Stromal cell of bone marrow (primary cell): ENCODE data around the gene NOX5.
"Not testable (repeated sequence)": the region's sequence is repeated elsewhere in the genome, so short reads cannot be mapped to it uniquely, and the experiment has no call there.

Experiments used
- DNase-seq: peaks from one replicate; pipeline ENCODE4 v3.0.0-alpha.2; 2012; ENCODE audit warnings: low read depth

The NOX5 gene

DNA sequence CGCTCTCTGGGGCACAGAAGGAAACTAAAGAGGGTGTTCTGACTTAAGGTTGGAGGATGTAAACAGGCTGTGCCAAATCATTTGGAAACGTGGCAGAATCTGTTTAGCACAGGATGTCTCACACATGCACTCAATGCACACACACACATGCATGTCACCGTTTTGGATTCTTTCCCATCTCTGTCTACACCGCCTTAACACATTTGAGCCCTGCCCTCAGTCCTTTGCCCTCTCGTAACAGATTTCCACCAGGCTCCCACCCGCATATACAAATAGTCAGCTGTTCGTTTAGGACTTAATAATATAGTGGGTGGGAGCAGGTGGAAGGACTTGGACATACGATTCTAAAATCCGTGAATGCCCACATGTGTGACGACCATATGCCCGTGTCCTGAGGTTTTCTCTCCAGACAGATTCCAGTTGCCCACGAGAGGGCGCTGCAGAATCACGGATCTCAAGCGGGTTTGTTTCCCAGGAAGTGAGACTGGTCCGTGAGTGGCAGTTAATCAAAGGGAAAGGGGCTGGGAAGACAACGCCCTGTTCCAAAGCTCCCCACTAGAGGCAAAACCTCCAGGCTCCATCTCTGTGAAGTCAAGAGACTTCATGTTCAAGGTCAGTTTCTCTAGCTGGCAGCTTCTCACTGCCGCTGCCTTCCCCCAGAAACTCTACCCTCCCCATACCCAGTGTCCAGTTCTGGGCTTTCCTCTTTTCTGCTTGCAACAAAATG, 44.5 kb downstream of the NOX5 start:
- peak; percentile 70 for DNase-seq

GRCh38 chr15:69059557-69059943, 45.1 kb downstream of the NOX5 start:
- DNase-seq, result no peak

DNA sequence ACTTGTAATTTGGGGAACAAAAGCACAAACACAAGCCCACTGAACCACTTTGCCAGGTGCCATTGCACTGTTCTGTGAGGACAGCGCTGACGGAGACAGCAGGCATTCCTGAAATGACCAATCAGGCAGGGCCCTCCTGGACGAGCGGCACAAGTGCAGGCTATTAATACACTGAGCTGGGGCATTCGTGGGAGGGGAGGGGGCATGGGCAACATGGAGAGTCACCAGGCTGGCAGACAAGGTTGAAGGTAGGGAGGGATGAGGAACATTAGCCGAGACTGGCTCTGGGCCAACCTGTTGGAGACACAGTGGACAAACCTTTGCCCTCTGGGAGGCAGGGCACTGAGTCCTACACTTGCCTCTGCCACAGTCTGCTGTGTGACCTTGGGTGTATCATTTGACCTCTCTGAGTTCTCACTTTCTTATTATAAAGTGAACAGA, 45.6 kb downstream of the NOX5 start:
- no peak for DNase-seq

- DNase-seq, result no peak
Observed at GRCh38 chr15:69060744-69061143, 46.2 kb downstream of the NOX5 start.

DNA sequence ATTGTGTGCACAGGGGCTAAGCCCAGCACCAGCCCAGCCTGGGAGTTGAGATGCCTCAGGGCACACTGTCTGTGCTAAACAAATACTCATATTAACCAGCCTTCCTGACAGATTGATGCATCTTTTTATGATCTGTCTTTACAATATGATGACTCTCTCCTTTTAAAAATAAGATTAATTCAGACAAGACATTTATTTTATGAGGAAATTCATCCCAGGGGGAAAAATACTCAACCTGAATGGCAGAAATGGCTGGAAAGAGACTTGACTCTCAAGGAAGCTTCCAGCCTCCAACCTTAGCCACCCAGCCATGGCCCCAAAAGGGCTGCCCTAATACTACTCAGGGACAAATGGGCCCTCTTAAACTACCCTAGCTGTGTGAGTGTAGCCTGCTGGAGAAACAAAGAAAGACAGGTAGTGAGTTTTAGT, 46.9 kb downstream of the NOX5 start:
- no peak for DNase-seq

- DNase-seq, result no peak
Observed at GRCh38 chr15:69064649-69065048, 50.2 kb downstream of the NOX5 start.

- no peak for DNase-seq
Observed at GRCh38 chr15:69066007-69066995, 51.8 kb downstream of the NOX5 start.

DNA sequence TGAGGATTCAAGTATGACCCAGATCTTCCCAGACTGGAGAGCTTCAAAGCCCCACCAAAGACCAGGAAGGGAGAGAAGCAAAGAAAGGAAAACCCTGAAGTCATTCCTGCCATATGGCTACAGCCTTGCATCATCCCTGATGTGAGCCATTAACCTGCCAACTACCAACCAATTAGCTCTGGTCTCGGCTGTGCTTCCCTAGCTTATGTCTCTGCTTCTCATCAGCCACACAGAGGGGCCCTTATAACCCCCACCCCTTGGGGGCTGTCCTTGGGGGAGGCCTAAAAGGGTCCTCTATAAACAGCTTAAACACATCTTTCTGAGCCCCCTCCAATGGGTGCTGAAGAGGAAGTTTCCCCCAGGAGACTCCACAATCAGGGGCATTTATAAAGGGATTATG, 52.8 kb downstream of the NOX5 start:
- DNase-seq, result no peak

- no peak for DNase-seq
Observed at GRCh38 chr15:69068157-69068556, 53.7 kb downstream of the NOX5 start.

DNA sequence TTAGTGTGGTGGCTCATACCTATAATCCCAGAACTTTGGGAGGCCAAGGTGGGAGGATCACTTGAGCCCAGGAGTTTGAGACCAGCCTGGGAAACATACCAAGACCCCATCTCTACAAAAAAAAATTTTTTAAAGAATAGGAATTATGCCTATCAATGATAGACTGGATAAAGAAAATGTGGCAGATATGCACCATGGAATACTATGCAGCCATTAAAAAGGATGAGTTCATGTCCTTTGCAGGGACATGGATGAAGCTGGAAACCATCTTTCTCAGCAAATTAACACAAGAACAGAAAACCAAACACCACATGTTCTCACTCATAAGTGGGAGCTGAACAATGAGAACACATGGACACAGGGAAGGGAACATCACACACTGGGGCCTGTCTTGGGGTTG, 54.8 kb downstream of the NOX5 start:
- DNase-seq, result not testable (repeated sequence)

GRCh38 chr15:69069996-69070395, 55.5 kb downstream of the NOX5 start:
- DNase-seq, result no peak

DNA sequence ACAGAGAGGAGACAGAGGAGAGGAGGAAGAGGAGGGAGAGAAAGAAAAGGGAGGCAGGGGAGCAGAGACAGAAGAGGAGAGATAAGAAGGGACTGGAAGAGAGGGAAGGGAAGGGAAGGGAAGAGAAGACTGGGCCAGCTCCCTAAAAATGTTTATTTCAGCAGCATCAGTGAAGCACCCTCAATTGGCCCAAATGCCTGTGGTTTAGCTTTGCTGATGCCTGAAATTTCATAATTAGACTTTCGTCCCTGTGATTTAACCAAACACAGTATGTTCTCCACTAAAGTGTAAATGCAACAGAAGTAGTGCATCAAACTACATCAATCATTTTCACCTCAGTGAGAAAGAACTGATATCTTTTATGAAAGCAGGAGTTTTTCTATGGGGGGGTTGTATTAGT, 55.9 kb downstream of the NOX5 start:
- no peak for DNase-seq

DNA sequence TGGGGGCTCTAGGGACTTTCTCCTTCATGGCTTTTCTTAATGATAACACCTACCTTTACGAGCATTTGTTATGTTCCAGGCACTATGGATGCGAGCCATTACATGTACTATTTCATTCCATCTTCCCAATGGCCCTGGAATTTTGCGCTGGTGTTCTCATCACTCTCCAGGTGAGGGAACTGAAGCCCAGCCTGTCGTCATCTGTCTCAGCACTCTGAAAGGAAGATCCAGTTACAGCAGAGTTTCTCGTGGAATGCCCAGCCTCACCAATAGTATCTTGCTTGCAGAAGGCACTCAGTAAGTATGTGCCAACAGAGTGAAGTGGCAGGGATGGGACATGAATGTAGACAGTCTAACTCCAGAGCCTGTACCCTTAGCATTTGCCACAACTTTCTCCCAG, 56.8 kb downstream of the NOX5 start:
- no peak for DNase-seq

DNA sequence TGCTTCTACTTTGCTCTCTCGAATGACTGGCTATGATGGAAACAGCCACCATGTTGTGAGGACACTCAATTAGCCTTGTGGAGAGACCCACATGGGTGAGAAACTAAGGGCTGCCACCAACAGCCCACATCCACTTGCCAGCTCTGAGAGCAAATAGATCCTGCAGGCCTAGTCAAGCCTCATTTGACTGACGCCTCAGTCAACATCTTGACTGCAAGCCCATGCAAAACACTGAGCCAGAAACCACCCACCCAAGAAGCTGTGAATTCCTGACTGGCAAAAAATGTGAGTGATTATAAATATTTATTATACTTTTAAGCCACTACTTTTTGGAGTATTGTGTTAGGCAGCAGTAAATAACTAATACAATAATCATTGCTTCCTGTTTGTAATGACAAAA, 58.4 kb downstream of the NOX5 start:
- no peak for DNase-seq

- no peak for DNase-seq
Observed at GRCh38 chr15:69074001-69074842, 59.7 kb downstream of the NOX5 start.

DNA sequence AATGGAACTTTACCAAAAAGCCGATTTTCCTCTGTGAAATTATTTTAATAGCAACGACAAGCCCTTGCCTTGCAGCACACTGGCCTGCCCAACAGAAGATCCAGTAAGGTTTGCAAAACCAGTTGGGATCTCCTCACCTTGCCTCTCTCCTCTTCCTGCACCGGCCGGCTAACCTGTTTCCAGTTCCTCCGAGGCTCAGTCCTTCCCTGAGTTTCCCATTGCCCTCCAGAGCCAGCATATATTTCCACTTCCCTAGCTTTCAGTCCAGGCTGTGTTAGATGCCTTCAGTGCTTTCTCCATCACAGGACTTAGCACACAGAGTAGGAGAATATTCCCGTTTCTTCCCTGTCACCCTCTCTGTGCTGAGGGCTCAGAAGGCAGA, 60.3 kb downstream of the NOX5 start:
- DNase-seq, result no peak

- DNase-seq, result no peak
Observed at GRCh38 chr15:69075440-69075839, 60.9 kb downstream of the NOX5 start.

DNA sequence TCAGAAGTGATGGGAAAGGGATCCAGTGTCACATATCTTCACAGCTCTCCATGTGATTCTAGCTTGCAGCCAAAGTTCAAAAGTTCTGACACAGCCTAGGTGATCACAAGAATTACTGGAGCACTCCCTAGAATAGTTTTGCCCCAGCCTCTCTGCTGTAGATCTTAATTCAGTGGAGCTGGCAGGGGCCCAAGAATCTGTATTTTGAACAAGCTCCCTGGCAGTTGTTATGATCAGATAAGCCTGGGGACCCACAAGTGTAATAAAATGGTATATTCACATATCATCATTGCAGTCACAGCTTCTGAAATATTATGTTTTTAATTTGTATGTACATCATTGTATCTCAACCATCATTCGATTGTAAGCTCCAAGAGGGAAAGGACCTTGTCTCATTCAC, 62.3 kb downstream of the NOX5 start:
- no peak for DNase-seq

DNA sequence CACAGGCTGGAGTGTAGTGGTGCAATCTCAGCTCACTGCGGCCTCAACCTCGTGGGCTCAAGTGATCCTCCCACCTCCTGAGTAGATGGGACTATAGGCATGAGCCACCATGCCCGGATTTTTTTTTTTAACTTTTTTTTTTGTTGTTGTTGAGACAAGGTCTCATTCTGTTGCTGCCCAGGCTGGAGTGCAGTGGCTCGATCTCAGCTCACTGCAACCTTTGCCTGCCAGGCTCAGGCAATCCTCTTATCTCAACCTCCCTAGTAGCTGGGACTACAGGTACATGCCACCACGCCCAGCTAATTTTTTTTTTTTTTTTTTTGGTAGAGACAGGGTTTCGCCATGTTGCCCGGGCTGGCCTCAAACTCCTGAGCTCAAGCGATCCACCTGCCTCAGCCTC, 64.1 kb downstream of the NOX5 start:
- no peak for DNase-seq

DNA sequence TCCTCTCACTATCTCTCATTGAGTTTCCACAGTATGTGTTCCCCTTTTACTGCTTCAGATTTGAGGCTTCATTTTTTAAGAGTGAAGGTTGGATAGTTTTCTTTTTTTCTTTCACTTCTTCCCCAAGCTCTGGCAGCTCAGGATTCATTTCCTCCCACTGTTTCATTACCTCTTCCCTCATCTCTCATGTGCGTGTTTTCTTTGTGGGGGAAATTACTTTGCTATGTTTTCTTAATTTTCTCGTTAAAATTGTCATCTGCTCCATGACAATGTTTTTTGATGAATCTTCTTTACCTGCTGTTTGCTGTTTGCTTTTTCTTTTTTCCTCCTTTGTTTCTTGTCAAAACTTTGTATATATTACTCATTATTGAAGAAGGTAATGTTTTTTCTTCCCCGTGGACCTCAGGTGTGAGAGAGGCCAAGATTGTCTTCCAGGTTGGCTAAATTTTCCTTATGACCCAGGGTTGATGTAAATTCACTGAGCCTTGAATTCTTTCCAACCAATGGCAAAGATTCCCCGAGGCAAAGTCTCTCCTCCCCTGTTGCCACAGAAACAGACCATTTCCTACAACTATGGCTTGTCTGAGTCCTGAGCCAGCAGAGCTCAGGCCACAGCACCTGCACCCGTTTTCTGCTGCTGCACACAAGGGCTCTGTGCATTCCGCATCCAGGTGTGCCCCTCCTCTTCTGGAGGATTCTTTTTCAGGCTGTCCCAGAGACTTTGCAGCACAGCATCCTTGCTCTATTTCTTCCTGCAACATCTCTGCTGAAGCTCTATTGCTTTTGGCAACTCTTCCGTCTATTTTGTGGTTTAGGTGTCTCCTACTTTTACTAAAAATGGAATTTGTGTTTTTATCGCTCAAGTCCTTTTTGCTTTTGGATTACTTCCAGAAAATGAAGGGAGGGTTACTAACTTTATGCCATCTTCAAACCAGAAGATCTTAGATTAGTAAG, 66.1 kb downstream of the NOX5 start:
- no peak for DNase-seq
